HL-60 (cell line): Measurements from ENCODE around the gene TRIM14.

Experiments used
- DNase-seq, 2 experiments: peaks; one replicate each; pipeline ENCODE4 v3.0.0-alpha.2; 2010 to 2020; ENCODE audit warnings: low read depth in 1 of 2, low spot score in 1 of 2
- H3K27ac ChIP-seq: fragments of 250-450 bp; sonication (Bioruptor Pico); replicated peaks from 2 replicates; pipeline ENCODE4 v1.5.1; 2020; ENCODE audit warnings: mild to moderate bottlenecking, moderate library complexity
- H3K27me3 ChIP-seq: fragments of 250-450 bp; sonication (Bioruptor Pico); 2 replicates; pipeline ENCODE4 v1.5.1; 2021; ENCODE audit warnings: mild to moderate bottlenecking, moderate library complexity; ENCODE audit not compliant: insufficient read depth, poor library complexity, severe bottlenecking
- H3K4me3 ChIP-seq: replicated peaks from 2 replicates; pipeline ENCODE4 v1.5.1; 2011; ENCODE audit warnings: mild to moderate bottlenecking, control low read depth, low read length; ENCODE audit not compliant: insufficient read depth
- CTCF ChIP-seq: IDR thresholded peaks from one replicate; pipeline ENCODE4 v1.5.1; 2011; ENCODE audit warnings: low read length, control low read depth, inconsistent platforms; ENCODE audit not compliant: insufficient read depth
- GABPA ChIP-seq: IDR thresholded peaks from 2 replicates; pipeline ENCODE4 v1.6.1; 2012; ENCODE audit warnings: low read depth
- POLR2AphosphoS5 ChIP-seq: IDR thresholded peaks from 2 replicates; pipeline ENCODE4 v1.6.1; 2012; ENCODE audit warnings: low read depth
- REST ChIP-seq: IDR thresholded peaks from 2 replicates; pipeline ENCODE4 v1.6.1; 2012; ENCODE audit warnings: low read depth; ENCODE audit not compliant: insufficient replicate concordance
- SPI1 ChIP-seq: IDR thresholded peaks from 2 replicates; pipeline ENCODE4 v1.6.1; 2012; ENCODE audit warnings: low read depth, mild to moderate bottlenecking, borderline replicate concordance

Gene TRIM14

GRCh38 chr9:98085058-98085457, 34.0 kb downstream of the TRIM14 start:
- H3K27ac ChIP-seq = no peak overlapping the region
- H3K4me3 ChIP-seq = no peak overlapping the region
- no peaks in the 10 kb centered on the region for H3K27me3 ChIP-seq
- no peak for DNase-seq
- TF ChIP-seq SPI1 (no peak), GABPA (no peak), POLR2AphosphoS5 (peak; percentile 28; the same call in 1 of the 2 replicates)

- Histone ChIP-seq H3K27ac (no peak overlapping the region), H3K4me3 (no peak overlapping the region), H3K27me3 (no peaks in the 10 kb centered on the region)
- DNase-seq = no peak
- no peak for TF ChIP-seq SPI1
- no peak for TF ChIP-seq GABPA
- TF ChIP-seq POLR2AphosphoS5 = no peak
- TF ChIP-seq CTCF = no peak
- no peak for TF ChIP-seq REST
Measured at GRCh38 chr9:98084396-98084795, 34.6 kb downstream of the TRIM14 start.

- TF ChIP-seq REST = no peak
- no peak for TF ChIP-seq CTCF
- no peak for TF ChIP-seq GABPA
- no peak for TF ChIP-seq POLR2AphosphoS5
- Histone ChIP-seq H3K27ac (no peak overlapping the region), H3K4me3 (no peak overlapping the region), H3K27me3 (no peaks in the 10 kb centered on the region)
- no peak for DNase-seq
Measured at GRCh38 chr9:98083566-98084183, 35.3 kb downstream of the TRIM14 start.

GRCh38 chr9:98083061-98083501, 35.9 kb downstream of the TRIM14 start:
- Histone ChIP-seq H3K27me3 (no peaks in the 10 kb centered on the region), H3K27ac (no peak overlapping the region), H3K4me3 (no peak overlapping the region)
- TF ChIP-seq POLR2AphosphoS5 = peak; percentile 17; the same call in 1 of the 2 replicates
- TF ChIP-seq SPI1 = no peak
- DNase-seq = no peak
